Testis (tissue), 2 donors: ENCODE data around the gene GNGT2.
A peak's percentile ranks its signal among the peaks of the same experiment; 100 is the strongest.

ENCODE experiments used
- CTCF ChIP-seq, 3 experiments: fragments of 450-650 bp in 2 of 3; fragments of 200-600 bp in 1 of 3; sonication (generic) in 1 of 3; IDR thresholded peaks; one replicate each; pipeline ENCODE4 v1.5.1; 2016 to 2019; ENCODE audit warnings: antibody characterized with exemption in 3 of 3, mild to moderate bottlenecking in 2 of 3, moderate library complexity in 1 of 3
- POLR2A ChIP-seq: fragments of 450-650 bp; IDR thresholded peaks from one replicate; pipeline ENCODE4 v1.6.1; 2017; ENCODE audit warnings: antibody characterized with exemption, mild to moderate bottlenecking, moderate library complexity

- TF ChIP-seq CTCF (IDR thresholded peaks at IDR 0.05) (peak in 1 of 3 experiments; percentile 16), POLR2A (no peak)
These were observed 8.9 kb upstream of the GNGT2 start for GRCh38 chr17:49218941-49219913.
